22Rv1 (cell line): ENCODE data around the gene MDM1.

Experiments used
- H3K27ac ChIP-seq: fragments of 450-650 bp; 2 replicates; pipeline ENCODE4 v1.5.1; 2017
- CTCF ChIP-seq: fragments of 450-650 bp; IDR thresholded peaks from 2 replicates; pipeline ENCODE4 v1.5.1; 2017; ENCODE audit warnings: mild to moderate bottlenecking
- ZFX ChIP-seq: fragments of 450-650 bp; IDR thresholded peaks from 2 replicates; pipeline ENCODE4 v1.6.1; 2017; ENCODE audit warnings: antibody characterized with exemption, borderline replicate concordance

The MDM1 gene

GRCh38 chr12:68354977-68355541 lies 22.9 kb upstream of the MDM1 start:
- no peak overlapping the region for H3K27ac ChIP-seq
- TF ChIP-seq ZFX (no peak), CTCF (no peak)

- no peak for TF ChIP-seq CTCF
- no peak for TF ChIP-seq ZFX
- no peak overlapping the region for H3K27ac ChIP-seq
Observed at GRCh38 chr12:68352067-68352466, 19.9 kb upstream of the MDM1 start.

GRCh38 chr12:68350753-68351152 lies 18.6 kb upstream of the MDM1 start:
- TF ChIP-seq ZFX = no peak
- no peak for TF ChIP-seq CTCF
- no peak overlapping the region for H3K27ac ChIP-seq

GRCh38 chr12:68349921-68350606 lies 17.9 kb upstream of the MDM1 start:
- no peak overlapping the region for H3K27ac ChIP-seq
- no peak for TF ChIP-seq CTCF
- no peak for TF ChIP-seq ZFX

- H3K27ac ChIP-seq = no peak overlapping the region
- TF ChIP-seq CTCF = no peak
- no peak for TF ChIP-seq ZFX
Observed at GRCh38 chr12:68349220-68349621, 17.1 kb upstream of the MDM1 start.

- TF ChIP-seq ZFX = no peak
- TF ChIP-seq CTCF = no peak
- H3K27ac ChIP-seq = no peak overlapping the region
Observed at GRCh38 chr12:68348419-68348818, 16.3 kb upstream of the MDM1 start.

GRCh38 chr12:68345763-68346162 lies 13.6 kb upstream of the MDM1 start:
- no peak overlapping the region for H3K27ac ChIP-seq
- TF ChIP-seq ZFX (no peak), CTCF (no peak)
